MCF 10A (cell line): ENCODE data around the gene SMG6. TPM values are rescaled to one million over a fixed set of nuclear protein-coding genes. Genes with fewer than 3 reads are reported as not detected.
"Not testable (repeated sequence)": the region's sequence is repeated elsewhere in the genome, so short reads cannot be mapped to it uniquely, and the experiment has no call there.

Experiments used
- BruUV-seq: library from RNA; stranded (reverse); fragments of 400-500 nt; replicated peaks from 2 replicates; lab custom pipeline; 2021; lab: Mats Ljungman, UMichigan
- CTCF ChIA-PET: fragments of 300-600 bp; sonication (Branson Sonifier 250); formaldehyde crosslinking; extraction: SDS; loops from one replicate; lab custom pipeline; 2021; ENCODE audit warnings: antibody characterized with exemption, inconsistent platforms; lab: Yijun Ruan, JAX
- POLR2A ChIA-PET: fragments of 300-600, 350-650 bp; sonication (Branson Sonifier 250); formaldehyde crosslinking; extraction: SDS; loops from one replicate; lab custom pipeline; 2020; ENCODE audit warnings: antibody characterized with exemption, inconsistent platforms; lab: Yijun Ruan, JAX
- DNase-seq: peaks from one replicate; pipeline ENCODE4 v3.0.0-alpha.2; 2018; ENCODE audit not compliant: unreplicated experiment
- H3K27ac Mint-ChIP-seq: one replicate; pipeline ENCODE4 v1.8.0; 2022; ENCODE audit warnings: mild to moderate bottlenecking, low read depth, mixed read lengths; ENCODE audit not compliant: unreplicated experiment
- H3K27me3 Mint-ChIP-seq: one replicate; pipeline ENCODE4 v1.8.0; 2022; ENCODE audit warnings: mixed read lengths; ENCODE audit not compliant: insufficient read depth, unreplicated experiment
- H3K36me3 Mint-ChIP-seq: one replicate; pipeline ENCODE4 v1.8.0; 2022; ENCODE audit warnings: mild to moderate bottlenecking, moderate library complexity, mixed read lengths; ENCODE audit not compliant: insufficient read depth, unreplicated experiment
- H3K4me1 Mint-ChIP-seq: one replicate; pipeline ENCODE4 v1.8.0; 2022; ENCODE audit warnings: mixed read lengths; ENCODE audit not compliant: insufficient read depth, unreplicated experiment
- H3K4me3 Mint-ChIP-seq: one replicate; pipeline ENCODE4 v1.8.0; 2022; ENCODE audit warnings: mild to moderate bottlenecking, moderate library complexity, mixed read lengths; ENCODE audit not compliant: unreplicated experiment
- H3K9me3 Mint-ChIP-seq: one replicate; pipeline ENCODE4 v1.8.0; 2022; ENCODE audit warnings: mixed read lengths; ENCODE audit not compliant: unreplicated experiment
- CTCF ChIP-seq: fragments of 200-600 bp; IDR thresholded peaks from one replicate; pipeline ENCODE4 v1.8.0; 2022; ENCODE audit warnings: antibody characterized with exemption, mild to moderate bottlenecking; ENCODE audit not compliant: unreplicated experiment
- intact Hi-C: fragments of 100-400 bp; cut with micrococcal nuclease; formaldehyde crosslinking; loops from 2 replicates; pipeline ENCODE4 v1.14.1; 2022
- total RNA-seq: library from RNA; stranded (reverse); gene quantifications from 2 replicates; pipeline ENCODE4 v1.2.3, GENCODE V29; 2022

Gene SMG6
- total RNA-seq, 1 experiment from 2014 or later = 17.0 TPM

- H3K4me1 Mint-ChIP-seq = no peaks in the 10 kb centered on the region
- intact Hi-C loops = no loop called here
- no peak for TF ChIP-seq CTCF
- H3K9me3 Mint-ChIP-seq = no peaks in the 10 kb centered on the region
- H3K27ac Mint-ChIP-seq = no peak overlapping the region
- no peaks in the 10 kb centered on the region for H3K27me3 Mint-ChIP-seq
- ChIA-PET POLR2A (interaction anchor here (1.4 kb wide), 1 partner anchor 97 kb away, joined by 3 read pairs; no protein-coding TSS in a partner anchor), CTCF (no interaction called here)
- no TSS peak for BruUV-seq
- DNase-seq = no peak
- no peak overlapping the region for H3K4me3 Mint-ChIP-seq
- peaks cover 12% of the 10 kb centered on the region for H3K36me3 Mint-ChIP-seq
Measured at GRCh38 chr17:2202302-2202995, 101.1 kb downstream of the SMG6 start.

GRCh38 chr17:2199386-2199785, 104.2 kb downstream of the SMG6 start:
- H3K4me1 Mint-ChIP-seq, H3K27ac Mint-ChIP-seq, DNase-seq, H3K27me3 Mint-ChIP-seq, H3K4me3 Mint-ChIP-seq, intact Hi-C loops, POLR2A ChIA-PET, CTCF ChIA-PET, H3K9me3 Mint-ChIP-seq, BruUV-seq: not testable (repeated sequence)
- peaks cover 17% of the 10 kb centered on the region for H3K36me3 Mint-ChIP-seq

- no peaks in the 10 kb centered on the region for H3K27me3 Mint-ChIP-seq
- TF ChIP-seq CTCF = no peak
- H3K9me3 Mint-ChIP-seq = no peaks in the 10 kb centered on the region
- CTCF ChIA-PET = interaction anchor here (0.6 to 1.7 kb wide), 3 partner anchors 10 to 46 kb away, joined by 3 to 8 read pairs (median 3); no protein-coding TSS in a partner anchor
- H3K36me3 Mint-ChIP-seq = peaks cover 20% of the 10 kb centered on the region
- H3K4me3 Mint-ChIP-seq = no peak overlapping the region
- H3K27ac Mint-ChIP-seq = no peak overlapping the region
- peaks cover 6% of the 10 kb centered on the region for H3K4me1 Mint-ChIP-seq
- no TSS peak for BruUV-seq
- intact Hi-C loops = no loop called here
- no peak for DNase-seq
- POLR2A ChIA-PET = no interaction called here
Measured at GRCh38 chr17:2198927-2199326, 104.7 kb downstream of the SMG6 start.

GRCh38 chr17:2197271-2197670, 106.3 kb downstream of the SMG6 start:
- Mint-ChIP-seq H3K4me1 (peaks cover 18% of the 10 kb centered on the region), H3K27me3 (no peaks in the 10 kb centered on the region), H3K36me3 (peaks cover 28% of the 10 kb centered on the region), H3K9me3 (no peaks in the 10 kb centered on the region), H3K4me3 (no peak overlapping the region), H3K27ac (no peak overlapping the region)
- TF ChIP-seq CTCF = no peak
- POLR2A ChIA-PET = no interaction called here
- CTCF ChIA-PET = interaction anchor here (1.7 kb wide), 1 partner anchor 48 kb away, joined by 8 read pairs; no protein-coding TSS in a partner anchor
- intact Hi-C loops = no loop called here
- no TSS peak for BruUV-seq
- no peak for DNase-seq
